GM12874 (cell line): ENCODE data around the gene KIF18B.

Source experiments
- TF ChIP-seq, protein P1 (sequence below): IDR thresholded peaks from 2 replicates; pipeline ENCODE4 v1.5.1; 2011; ENCODE audit warnings: low read depth, mild to moderate bottlenecking, control low read depth, low read length, moderate library complexity; ENCODE audit not compliant: insufficient read depth

Gene KIF18B

DNA sequence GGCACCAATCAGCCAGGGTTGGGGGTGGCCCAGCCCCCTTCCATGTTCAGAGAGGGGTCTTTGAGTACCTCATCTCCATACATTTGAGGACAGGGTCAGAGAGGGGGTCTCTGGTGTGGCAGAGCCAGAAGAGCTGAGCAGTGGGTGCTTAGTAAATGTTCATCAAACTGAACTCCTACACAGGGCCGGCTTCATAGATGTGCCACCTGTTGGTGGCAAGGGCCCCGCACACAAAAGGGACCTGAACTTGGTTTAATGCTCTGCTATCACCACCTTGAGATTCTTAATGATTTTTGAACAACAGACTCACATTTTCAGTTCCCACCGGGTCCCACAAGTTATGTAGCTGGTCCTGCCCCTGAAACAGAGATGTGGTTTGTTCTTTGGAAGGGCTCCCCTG is 29.5 kb upstream of the KIF18B start:
- TF ChIP-seq, protein P1, sequence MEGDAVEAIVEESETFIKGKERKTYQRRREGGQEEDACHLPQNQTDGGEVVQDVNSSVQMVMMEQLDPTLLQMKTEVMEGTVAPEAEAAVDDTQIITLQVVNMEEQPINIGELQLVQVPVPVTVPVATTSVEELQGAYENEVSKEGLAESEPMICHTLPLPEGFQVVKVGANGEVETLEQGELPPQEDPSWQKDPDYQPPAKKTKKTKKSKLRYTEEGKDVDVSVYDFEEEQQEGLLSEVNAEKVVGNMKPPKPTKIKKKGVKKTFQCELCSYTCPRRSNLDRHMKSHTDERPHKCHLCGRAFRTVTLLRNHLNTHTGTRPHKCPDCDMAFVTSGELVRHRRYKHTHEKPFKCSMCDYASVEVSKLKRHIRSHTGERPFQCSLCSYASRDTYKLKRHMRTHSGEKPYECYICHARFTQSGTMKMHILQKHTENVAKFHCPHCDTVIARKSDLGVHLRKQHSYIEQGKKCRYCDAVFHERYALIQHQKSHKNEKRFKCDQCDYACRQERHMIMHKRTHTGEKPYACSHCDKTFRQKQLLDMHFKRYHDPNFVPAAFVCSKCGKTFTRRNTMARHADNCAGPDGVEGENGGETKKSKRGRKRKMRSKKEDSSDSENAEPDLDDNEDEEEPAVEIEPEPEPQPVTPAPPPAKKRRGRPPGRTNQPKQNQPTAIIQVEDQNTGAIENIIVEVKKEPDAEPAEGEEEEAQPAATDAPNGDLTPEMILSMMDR = no peak

GRCh38 chr17:44976206-44976605 is 28.6 kb upstream of the KIF18B start:
- TF ChIP-seq, protein P1 = no peak

DNA sequence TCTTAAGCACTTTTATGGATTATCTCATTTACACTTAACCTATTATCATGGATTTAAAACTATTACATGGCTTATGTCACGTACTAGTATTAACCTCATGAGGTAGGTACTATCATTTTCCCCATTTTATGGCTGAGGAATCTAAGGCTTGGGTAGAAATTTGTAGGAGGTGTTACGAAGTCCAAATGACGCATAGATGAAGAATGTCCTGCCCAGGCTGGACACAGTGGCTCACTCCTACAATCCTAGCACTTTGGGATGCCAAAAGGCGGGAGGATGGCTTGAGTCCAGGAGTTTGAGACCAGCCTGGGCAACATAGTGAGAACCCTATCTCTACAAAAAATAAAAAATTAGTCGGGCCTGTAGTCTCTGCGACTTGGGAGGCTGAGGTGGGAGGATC is 25.4 kb upstream of the KIF18B start:
- TF ChIP-seq, protein P1 = no peak

DNA sequence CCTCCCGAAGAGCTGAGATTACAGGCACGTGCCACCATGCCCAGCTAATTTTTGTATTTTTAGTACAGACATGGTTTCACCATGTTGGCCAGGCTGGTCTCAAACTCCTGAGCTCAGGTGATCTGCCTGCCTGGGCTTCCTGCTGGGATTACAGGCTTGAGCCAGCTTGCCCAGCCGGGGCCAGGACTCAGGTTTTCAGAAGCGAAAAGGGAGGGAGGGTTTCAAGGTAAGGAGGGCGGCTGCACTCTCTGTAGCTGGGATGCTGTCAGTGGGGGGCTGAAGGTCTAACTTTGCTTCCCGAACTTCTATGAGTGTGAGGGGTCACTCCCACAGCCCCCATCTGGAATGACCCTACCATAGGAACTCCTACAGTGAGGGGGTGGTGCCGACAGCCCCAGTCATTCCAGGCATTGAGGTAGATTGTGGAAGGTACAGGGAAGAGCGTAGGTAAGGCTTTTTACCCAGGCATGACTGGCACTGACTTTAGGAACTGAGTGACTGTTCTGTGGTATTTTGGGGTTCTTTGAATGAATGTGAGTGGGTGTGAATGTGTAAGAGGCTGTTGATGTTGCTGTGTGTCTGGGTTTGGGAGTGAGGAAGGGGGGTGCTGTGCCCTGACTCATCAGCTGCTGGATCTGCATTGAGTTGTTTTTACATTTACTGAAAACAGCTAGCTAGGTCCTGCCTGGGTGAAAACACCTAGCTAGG is 24.4 kb upstream of the KIF18B start:
- TF ChIP-seq, protein P1 = no peak

DNA sequence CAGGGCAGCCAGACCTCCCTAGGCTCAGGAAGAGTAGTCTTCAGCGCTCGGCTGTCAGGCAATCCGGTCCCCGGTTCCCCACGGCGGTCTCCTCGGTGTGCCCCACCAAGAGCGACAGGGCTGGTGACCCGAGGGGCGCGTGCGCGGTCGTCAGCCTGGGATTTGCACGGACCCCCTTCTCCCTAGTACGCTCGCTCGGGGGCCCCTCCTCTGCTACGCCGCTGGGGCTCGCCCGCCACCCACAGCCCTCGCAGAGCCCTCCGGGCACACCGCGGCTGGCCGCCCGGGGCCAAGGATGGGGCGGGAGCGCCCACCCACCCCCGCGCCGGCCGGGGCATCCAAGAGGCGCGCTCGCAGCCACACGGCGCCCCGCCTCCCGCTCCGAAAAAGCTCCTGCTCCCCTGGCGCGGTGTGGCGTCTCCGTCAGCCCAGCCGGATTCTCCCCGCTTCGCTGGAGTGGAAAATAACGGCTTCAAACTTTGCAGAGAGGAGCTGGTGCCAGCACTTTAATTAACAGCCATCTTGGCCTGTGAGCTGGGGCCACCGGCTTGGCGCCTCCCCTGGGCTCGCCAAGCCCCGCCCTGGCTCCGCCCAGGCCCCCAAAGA is 22.7 kb upstream of the KIF18B start:
- TF ChIP-seq, protein P1 = no peak

DNA sequence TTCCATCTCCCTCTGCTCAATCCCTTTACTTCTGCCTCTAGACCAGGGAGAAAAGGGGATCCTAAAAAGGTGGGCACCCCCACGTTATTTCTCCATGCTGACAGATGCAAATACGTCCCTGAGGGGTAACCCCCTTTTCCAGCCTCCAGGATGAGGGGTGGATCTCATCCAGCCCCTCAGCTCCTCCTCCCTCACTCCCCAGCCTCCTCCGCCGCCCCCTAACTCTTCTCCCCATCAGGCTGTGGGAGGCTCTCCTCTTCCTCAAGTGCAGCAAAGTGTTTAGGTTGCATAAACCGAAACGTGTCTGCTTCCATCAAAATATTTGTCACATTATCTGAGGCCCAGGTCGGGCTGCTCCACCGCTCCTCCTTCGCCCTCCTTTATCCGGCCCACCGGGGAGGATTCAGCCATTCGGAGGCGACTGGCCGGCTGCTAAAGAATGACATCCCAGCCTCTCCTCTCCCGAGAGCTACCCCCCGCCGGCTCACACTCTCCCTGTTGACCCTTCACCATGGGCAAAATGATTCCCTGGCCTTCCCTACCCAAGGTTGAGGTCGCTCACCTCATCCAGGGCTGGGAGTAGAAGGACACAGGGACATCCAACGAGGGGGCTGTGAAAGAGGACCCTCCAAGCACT is 21.7 kb upstream of the KIF18B start:
- TF ChIP-seq, protein P1 = no peak

DNA sequence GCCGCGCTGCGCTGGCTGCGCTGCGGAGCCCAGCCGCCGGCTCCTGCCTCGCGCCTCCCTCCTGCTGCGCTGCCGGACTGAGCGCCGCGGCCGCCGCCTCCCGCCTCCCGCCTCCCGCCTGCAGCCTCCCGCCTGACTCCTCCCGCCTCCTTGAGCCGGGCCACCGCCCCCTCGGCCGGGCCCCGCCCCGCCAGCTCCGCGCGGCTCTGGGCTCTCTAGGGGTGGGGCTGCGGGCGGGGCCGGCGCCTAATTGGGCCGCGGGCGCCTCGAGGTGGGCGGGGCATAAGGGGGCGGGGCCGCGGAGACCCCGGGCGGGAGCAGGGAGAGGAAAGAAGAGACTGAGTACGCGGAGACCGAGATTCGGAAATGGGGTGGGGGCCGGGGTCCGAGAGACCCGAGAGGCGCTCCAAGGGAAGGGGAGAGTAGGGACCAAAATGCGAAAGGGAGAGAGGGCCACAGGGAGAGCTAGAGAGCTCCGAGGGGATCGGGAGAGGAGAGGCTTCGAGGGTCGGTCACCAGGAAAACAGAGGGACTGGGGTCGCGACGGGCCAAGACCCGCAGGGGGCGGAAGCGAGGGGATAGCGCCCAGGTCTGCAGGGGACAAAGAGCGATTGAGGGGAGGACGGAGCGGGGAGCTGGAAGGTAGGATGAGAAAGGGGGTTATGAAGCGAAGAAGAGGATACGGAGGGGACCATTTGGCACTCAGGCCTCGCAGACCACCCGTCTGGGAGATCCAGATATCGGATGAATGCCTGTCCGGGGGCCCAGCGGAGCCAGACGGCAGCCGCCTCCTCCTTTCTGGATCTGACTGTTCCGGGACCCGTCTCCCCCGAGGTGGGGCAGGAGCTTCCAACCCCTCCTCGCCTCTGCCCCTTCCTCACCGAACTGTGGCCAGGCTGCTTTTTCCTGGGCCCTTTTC is 20.9 kb upstream of the KIF18B start, which contains the start of gene C1QL1:
TSS of gene C1QL1 (minus strand) at position 79 of the 919 bp plus-strand sequence. CDS start 255 bp downstream, outside the sequence.
- TF ChIP-seq, protein P1 = no peak
